ENCODE measurements around the gene SSC5D. TPM values are rescaled to one million over a fixed set of nuclear protein-coding genes. Genes with fewer than 3 reads are reported as not detected.
A peak's percentile ranks its signal among the peaks of the same experiment; 100 is the strongest.

SSC5D gene
- total RNA-seq, 2 experiments from 2014 or later: 0.42 to 1.3 TPM

DNA sequence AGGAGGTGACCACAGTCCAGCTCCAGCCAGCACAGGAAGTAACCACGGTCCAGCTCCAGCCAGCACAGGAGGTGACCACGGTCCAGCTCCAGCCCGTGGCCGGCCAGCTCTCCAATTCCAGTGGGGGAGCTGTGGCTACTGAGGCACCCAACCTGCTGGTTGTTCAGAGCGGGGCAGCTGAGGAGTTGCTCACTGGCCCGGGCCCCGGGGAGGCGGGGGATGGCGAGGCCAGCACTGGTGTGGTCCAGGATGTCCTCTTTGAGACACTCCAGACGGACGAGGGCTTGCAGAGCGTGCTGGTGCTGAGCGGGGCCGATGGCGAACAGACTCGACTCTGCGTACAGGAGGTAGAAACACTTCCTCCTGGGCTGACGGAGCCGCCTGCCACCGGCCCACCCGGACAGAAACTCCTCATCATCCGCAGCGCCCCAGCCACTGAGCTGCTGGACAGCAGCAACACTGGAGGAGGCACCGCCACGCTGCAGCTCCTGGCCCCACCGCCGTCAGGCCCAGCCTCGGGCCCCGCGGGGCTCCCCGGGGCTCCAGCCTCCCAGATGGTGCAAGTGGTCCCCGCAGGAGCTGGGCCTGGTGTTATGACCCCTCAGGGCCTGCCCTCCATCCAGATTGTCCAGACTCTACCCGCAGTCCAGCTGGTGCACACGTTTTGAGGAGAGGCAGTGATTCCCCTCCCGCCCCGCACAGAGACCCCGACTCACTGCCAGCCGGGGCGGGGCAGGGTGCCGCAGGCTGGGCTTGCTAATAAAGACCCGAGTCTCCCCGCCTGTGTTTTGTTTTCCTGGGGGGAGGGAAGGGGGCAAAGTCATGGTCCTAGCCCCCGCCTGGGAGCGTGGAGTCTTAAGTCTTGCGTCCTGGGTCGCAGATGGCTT, 4.3 kb upstream of the SSC5D start:
- Mint-ChIP-seq H3K9me3 (no peaks in the 10 kb centered on the region), H3K4me3 (peak overlapping the region; percentile 4), H3K27ac (no peak overlapping the region), H3K36me3 (ENCODE audit: low read depth) (peaks cover 6% of the 10 kb centered on the region), H3K27me3 (no peaks in the 10 kb centered on the region), H3K4me1 (ENCODE audit: low read depth) (peaks cover 20% of the 10 kb centered on the region)
- ChIA-PET POLR2A (interaction anchor here (0.9 to 3.5 kb wide), 4 partner anchors 7 to 145 kb away, joined by 4 to 29 read pairs (median 4); partner anchors contain the start of genes KMT5C and ZNF628), CTCF (interaction anchor here (1.0 to 1.8 kb wide), 2 partner anchors 16 to 20 kb away, joined by 3 to 6 read pairs; no protein-coding TSS in a partner anchor)
- intact Hi-C loops (cut with DNase I, micrococcal nuclease): no loop called here
- Histone ChIP-seq H3K4me3 (ENCODE audit: low read length) (peak overlapping the region; percentile 58), H3K27ac (ENCODE audit: low read depth in 1 of 2, low read length in 2 of 2) (no peak overlapping the region), H3K9me3 (ENCODE audit: control insufficient read depth in 1 of 2, insufficient read depth in 1 of 2, low read length in 2 of 2) (no peaks in the 10 kb centered on the region), H3K4me1 (ENCODE audit: insufficient read depth, low read length) (peaks cover 27% of the 10 kb centered on the region), H3K36me3 (ENCODE audit: insufficient read depth, low read length) (peaks cover 8% of the 10 kb centered on the region), H3K27me3 (ENCODE audit: control insufficient read depth in 1 of 2, insufficient read depth in 2 of 2, low read length in 2 of 2) (peaks cover 0 to 2% of the 10 kb centered on the region in 2 experiments)
- TF ChIP-seq, protein P1, sequence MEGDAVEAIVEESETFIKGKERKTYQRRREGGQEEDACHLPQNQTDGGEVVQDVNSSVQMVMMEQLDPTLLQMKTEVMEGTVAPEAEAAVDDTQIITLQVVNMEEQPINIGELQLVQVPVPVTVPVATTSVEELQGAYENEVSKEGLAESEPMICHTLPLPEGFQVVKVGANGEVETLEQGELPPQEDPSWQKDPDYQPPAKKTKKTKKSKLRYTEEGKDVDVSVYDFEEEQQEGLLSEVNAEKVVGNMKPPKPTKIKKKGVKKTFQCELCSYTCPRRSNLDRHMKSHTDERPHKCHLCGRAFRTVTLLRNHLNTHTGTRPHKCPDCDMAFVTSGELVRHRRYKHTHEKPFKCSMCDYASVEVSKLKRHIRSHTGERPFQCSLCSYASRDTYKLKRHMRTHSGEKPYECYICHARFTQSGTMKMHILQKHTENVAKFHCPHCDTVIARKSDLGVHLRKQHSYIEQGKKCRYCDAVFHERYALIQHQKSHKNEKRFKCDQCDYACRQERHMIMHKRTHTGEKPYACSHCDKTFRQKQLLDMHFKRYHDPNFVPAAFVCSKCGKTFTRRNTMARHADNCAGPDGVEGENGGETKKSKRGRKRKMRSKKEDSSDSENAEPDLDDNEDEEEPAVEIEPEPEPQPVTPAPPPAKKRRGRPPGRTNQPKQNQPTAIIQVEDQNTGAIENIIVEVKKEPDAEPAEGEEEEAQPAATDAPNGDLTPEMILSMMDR (IDR thresholded peaks at IDR 0.05): no peak
- no peak for ATAC-seq (ENCODE audit: poor library complexity)
- DNase-seq: no peak

DNA sequence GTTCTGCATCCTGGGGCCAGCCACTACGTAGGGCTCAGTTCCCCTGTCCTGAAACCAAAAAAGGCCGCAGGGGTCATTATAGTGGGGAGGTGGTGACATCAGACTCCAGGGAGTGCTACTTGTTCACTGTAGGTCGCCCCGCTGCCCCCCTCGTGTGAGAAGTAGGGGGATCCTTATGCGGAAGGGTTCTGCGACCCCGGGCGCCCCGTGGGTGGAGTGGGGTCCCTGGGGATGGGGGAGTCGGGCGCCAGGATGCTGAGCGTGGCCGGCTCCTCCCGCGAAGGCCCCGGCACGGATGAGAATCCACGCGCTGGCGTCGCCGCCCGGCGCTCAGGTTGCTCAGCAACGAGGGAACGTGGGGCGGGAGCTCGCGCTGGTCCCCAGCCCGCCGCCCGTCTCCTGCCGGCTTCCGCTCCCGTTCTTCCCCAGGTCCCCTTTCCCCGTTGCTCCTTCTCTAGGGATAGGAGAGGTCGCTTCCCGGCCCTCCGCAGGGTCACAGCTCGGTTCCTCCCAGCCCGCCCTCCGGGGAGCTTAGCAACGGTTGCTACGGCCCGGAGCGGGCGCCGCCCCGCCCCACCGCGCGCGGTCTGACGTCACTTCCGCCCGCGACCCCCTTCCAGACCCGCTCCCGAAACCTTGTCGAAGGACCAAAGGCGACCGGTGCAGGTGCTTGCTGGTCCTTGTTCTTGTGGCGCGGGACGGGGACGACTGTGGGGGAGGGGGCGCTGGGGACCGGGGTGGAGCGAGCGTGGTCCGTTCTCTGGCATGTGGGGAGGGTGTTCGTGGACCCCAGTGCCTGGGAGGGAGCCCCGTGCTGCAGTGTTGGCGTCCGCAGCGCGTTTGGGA, 3.4 kb upstream of the SSC5D start, which contains the start of gene NAT14:
Gene NAT14 (plus strand): TSS at position 596 of the 846 bp plus-strand sequence. CDS start 521 bp downstream, outside the sequence.
- Histone ChIP-seq H3K27me3 (ENCODE audit: control insufficient read depth in 1 of 2, insufficient read depth in 2 of 2, low read length in 2 of 2) (peaks cover 0 to 2% of the 10 kb centered on the region in 2 experiments), H3K36me3 (ENCODE audit: insufficient read depth, low read length) (peaks cover 8% of the 10 kb centered on the region), H3K27ac (ENCODE audit: low read depth in 1 of 2, low read length in 2 of 2) (peak within 1 kb of the TSS; percentile 21 to 61), H3K4me3 (ENCODE audit: low read length) (peak within 1 kb of the TSS; percentile 58), H3K9me3 (ENCODE audit: control insufficient read depth in 1 of 2, insufficient read depth in 1 of 2, low read length in 2 of 2) (no peaks in the 10 kb centered on the region), H3K4me1 (ENCODE audit: insufficient read depth, low read length) (peaks cover 27% of the 10 kb centered on the region)
- Mint-ChIP-seq H3K4me1 (ENCODE audit: low read depth) (peaks cover 13% of the 10 kb centered on the region), H3K27me3 (no peaks in the 10 kb centered on the region), H3K9me3 (no peaks in the 10 kb centered on the region), H3K4me3 (peak within 1 kb of the TSS; percentile 82), H3K36me3 (ENCODE audit: low read depth) (peaks cover 2% of the 10 kb centered on the region), H3K27ac (peak within 1 kb of the TSS; percentile 76)
- intact Hi-C loops (cut with DNase I, micrococcal nuclease): no loop called here
- ChIA-PET POLR2A (interaction anchor here (0.8 to 3.5 kb wide), 7 partner anchors 8 to 230 kb away, joined by 3 to 29 read pairs (median 4); partner anchors contain the start of genes ISOC2, KMT5C and ZNF628), CTCF (interaction anchor here (1.0 to 1.8 kb wide), 2 partner anchors 17 to 19 kb away, joined by 3 to 6 read pairs; no protein-coding TSS in a partner anchor)
- ATAC-seq (ENCODE audit: poor library complexity) (peak; percentile 65), DNase-seq (peak; percentile 20 to 82 (median 50))
- TF ChIP-seq, protein P1 (IDR thresholded peaks at IDR 0.05): no peak

Data from CD4-positive, alpha-beta T cell (primary cell).